Left ventricle myocardium inferior (tissue), 1 donor: ENCODE measurements around the gene TCF4. TPM values are rescaled to one million over a fixed set of nuclear protein-coding genes. Genes with fewer than 3 reads are reported as not detected.
A peak's percentile ranks its signal among the peaks of the same experiment; 100 is the strongest.

ENCODE experiments used
- DNase-seq: peaks from one replicate; pipeline ENCODE4 v3.0.0-alpha.2; 2020
- H3K27ac ChIP-seq: fragments of 200-600 bp; replicated peaks from 2 replicates; pipeline ENCODE4 v1.8.0; 2021
- H3K27me3 ChIP-seq: fragments of 200-600 bp; 2 replicates; pipeline ENCODE4 v1.8.0; 2021; ENCODE audit warnings: low read depth
- H3K36me3 ChIP-seq: fragments of 200-600 bp; 2 replicates; pipeline ENCODE4 v1.8.0; 2021
- H3K4me1 ChIP-seq: fragments of 200-600 bp; 2 replicates; pipeline ENCODE4 v1.8.0; 2021
- H3K4me3 ChIP-seq: fragments of 200-600 bp; 2 replicates; pipeline ENCODE4 v1.8.0; 2021; ENCODE audit warnings: mild to moderate bottlenecking, moderate library complexity
- H3K9me3 ChIP-seq: fragments of 200-600 bp; replicated peaks from 2 replicates; pipeline ENCODE4 v1.8.0; 2021
- CTCF ChIP-seq: fragments of 200-600 bp; IDR thresholded peaks from 2 replicates; pipeline ENCODE4 v1.8.0; 2021; ENCODE audit warnings: antibody characterized with exemption, mild to moderate bottlenecking, borderline replicate concordance
- intact Hi-C: fragments of 100-400 bp; cut with micrococcal nuclease; formaldehyde crosslinking; loops from one replicate; pipeline ENCODE4 v1.11.0; 2022
- total RNA-seq: library from RNA; stranded (reverse); fragmentation: NEBNext Ultra II Directional; extraction: Animal tissue kit (Norgen Biotek cat#: 25700); gene quantifications from one replicate; pipeline ENCODE4 v1.2.1, GENCODE V29; 2021
- donor health status: DM: no; HTN: yes; CAD: no; lungs with severe emphysema.

The TCF4 gene
- total RNA-seq, 1 donor from 2014 or later: 58.9 TPM

DNA sequence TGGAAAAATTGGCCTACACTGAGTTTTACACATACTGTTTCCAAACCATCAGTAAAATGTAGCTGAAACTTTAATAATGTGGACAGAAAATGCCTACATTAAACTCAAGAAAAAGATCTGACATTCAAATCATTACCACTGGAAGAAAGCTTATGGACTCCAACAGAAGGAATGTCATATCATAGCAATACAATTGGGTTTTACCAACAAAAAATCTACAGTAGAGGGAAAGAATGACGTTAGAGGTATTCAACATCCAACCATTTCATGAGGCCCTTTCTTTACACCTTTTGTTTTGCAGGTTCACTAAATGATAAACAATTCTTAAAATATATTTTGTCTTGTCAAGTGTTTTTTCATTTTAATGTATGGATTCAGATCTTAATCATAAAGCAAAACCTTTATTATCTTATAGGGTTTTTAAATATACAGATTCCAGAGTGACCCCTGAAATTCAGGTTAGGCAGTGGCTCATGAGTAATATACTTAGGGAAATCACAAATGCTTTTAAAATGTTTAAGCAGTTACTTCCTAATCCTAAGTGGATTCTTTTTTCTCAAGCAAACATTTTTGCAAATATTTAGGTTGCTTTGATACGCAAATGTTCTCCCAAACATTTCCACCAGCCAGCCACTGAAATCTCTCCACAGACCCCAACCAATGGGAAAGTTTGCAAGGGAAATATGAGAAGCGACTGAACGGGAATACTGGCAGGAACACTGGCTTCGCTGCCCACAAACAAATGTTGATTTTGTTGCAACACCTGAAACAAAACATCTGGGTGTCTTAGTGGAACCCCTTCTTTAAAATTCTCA, 168.7 kb downstream of the TCF4 start:
- Histone ChIP-seq H3K4me3 (peak overlapping the region; percentile 61), H3K27me3 (no peaks in the 10 kb centered on the region), H3K4me1 (peaks cover 66% of the 10 kb centered on the region), H3K27ac (peak overlapping the region; percentile 88), H3K9me3 (no peaks in the 10 kb centered on the region), H3K36me3 (no peaks in the 10 kb centered on the region)
- intact Hi-C loops: loop anchor here (5.0 to 10.0 kb wide), 2 partner anchors 363 to 1155 kb away; no protein-coding TSS in a partner anchor
- no peak for TF ChIP-seq CTCF
- DNase-seq: no peak

DNA sequence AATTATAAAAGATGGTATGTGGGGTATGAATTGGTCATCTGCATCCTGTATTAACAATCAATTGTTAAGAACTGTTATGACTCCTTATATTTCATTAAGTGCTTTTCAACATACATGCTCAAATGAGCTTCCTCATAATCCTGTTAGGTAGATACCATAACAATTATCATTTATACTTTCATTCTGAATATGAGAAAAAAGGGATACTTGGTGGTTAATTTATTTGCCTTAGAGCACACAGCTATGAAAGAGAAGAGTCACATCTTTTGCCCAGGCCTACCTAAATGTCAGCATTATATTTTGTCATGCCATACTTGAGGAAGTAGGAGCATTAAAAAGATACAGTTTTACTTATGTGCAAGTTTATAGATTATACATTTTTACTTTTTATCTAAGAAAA, 169.6 kb downstream of the TCF4 start:
- Histone ChIP-seq H3K9me3 (no peaks in the 10 kb centered on the region), H3K4me3 (no peak overlapping the region), H3K36me3 (no peaks in the 10 kb centered on the region), H3K27ac (peak overlapping the region; percentile 88), H3K27me3 (no peaks in the 10 kb centered on the region), H3K4me1 (peaks cover 63% of the 10 kb centered on the region)
- no peak for TF ChIP-seq CTCF
- intact Hi-C loops: loop anchor here (5.0 to 10.0 kb wide), 2 partner anchors 364 to 1156 kb away; no protein-coding TSS in a partner anchor
- DNase-seq: no peak

GRCh38 chr18:55416791-55417190, 171.2 kb downstream of the TCF4 start:
- TF ChIP-seq CTCF: no peak
- H3K9me3 ChIP-seq: no peaks in the 10 kb centered on the region
- H3K27me3 ChIP-seq: no peaks in the 10 kb centered on the region
- H3K4me1 ChIP-seq: peaks cover 65% of the 10 kb centered on the region
- H3K4me3 ChIP-seq: no peak overlapping the region
- peak overlapping the region; percentile 88 for H3K27ac ChIP-seq
- no peaks in the 10 kb centered on the region for H3K36me3 ChIP-seq
- intact Hi-C loops: loop anchor here (5.0 to 10.0 kb wide), 2 partner anchors 366 to 1158 kb away; no protein-coding TSS in a partner anchor
- no peak for DNase-seq

- peaks cover 59% of the 10 kb centered on the region for H3K4me1 ChIP-seq
- peak; percentile 98 for TF ChIP-seq CTCF
Observed at GRCh38 chr18:55415258-55415871, 172.6 kb downstream of the TCF4 start.

GRCh38 chr18:55414475-55414874, 173.5 kb downstream of the TCF4 start:
- Histone ChIP-seq H3K36me3 (no peaks in the 10 kb centered on the region), H3K27ac (peak overlapping the region; percentile 53), H3K9me3 (no peaks in the 10 kb centered on the region), H3K27me3 (no peaks in the 10 kb centered on the region), H3K4me3 (no peak overlapping the region), H3K4me1 (peaks cover 52% of the 10 kb centered on the region)
- TF ChIP-seq CTCF: no peak
- intact Hi-C loops: loop anchor here (10.0 kb wide), 1 partner anchor 1160 kb away; no protein-coding TSS in a partner anchor
- DNase-seq: no peak

More at GRCh38 chr18:55415258-55415871, 172.6 kb downstream of the TCF4 start:
- DNase-seq: peak; percentile 89
- H3K27me3 ChIP-seq: no peaks in the 10 kb centered on the region
- intact Hi-C loops: loop anchor here (5.0 to 10.0 kb wide), 2 partner anchors 367 to 1159 kb away; no protein-coding TSS in a partner anchor
- H3K27ac ChIP-seq: peak overlapping the region; percentile 53
- no peaks in the 10 kb centered on the region for H3K9me3 ChIP-seq
- H3K36me3 ChIP-seq: no peaks in the 10 kb centered on the region
- H3K4me3 ChIP-seq: peak overlapping the region; percentile 8
